ENCODE data around the gene MED12L.

The MED12L gene

DNA sequence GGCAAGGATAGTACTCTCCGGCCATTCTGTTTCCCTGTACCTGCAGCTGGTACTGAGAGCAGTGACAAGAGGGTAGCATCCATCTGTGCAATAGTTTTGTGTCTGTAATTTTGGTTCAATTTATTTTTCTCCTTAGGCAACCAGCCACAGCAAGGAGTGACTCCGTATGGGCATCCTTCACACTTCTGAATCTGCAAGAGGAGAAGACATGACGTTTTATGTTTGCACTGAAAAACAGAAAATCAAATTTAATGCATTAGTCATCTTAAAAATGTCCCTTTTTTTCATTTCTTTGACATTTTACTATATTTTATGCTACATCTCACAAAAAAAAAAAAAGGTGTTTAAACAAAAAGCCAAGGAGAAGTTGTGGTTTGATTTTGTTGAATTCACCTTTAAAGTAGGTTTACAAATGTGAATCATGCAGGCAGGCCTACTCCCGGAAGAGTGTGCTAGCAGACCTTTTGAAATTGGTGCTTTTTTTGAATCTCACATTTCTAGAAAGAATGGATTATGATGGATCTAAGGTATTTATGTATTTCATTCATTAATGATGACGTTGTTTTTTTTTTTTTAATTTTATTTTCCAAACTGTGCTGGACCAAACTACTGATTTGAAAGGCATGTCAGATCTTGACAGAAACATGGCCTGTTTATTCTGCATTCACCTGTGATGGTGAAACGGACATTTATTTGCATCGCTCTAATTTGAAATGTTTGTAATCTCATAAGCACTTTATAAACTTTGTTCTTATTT lies 347.3 kb downstream of the MED12L start:
- no peak for DNase-seq

GRCh38 chr3:151434151-151434890 lies 348.9 kb downstream of the MED12L start:
- DNase-seq = no peak

DNA sequence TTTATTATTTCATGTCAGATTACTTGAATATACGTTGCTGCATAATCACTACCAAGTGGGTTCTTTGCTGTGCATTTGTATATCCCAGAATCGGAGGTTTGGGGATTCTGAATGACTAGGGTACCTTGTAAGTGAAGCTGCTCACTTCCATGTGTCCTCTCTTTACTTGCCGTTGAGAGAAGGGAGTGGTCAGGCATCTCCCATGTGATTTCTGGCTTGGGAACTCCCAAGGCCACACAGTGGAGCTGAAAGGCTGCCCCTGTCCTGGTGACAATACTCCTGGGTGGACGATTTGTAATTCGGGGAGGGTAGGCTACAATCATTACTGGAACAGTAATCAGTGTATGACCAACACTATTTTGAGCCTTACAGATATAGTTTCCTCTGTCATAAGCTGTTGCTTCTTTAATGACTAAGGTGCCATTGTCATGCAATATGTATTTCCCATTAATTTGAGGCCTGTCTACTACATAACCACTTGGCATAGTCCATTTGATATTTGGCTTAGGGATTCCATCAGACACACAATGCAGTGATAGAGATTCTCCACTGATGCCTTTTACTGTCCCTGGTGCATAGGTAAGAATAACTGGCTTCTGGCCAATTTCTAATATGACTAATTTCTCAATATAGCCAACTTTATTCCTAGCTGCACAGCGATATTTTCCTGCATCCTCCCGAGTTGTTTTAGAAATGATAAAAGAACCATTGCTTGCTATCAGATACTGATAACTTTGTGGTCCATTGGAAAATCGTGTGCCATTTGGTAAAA lies 351.4 kb downstream of the MED12L start:
- no peak for DNase-seq

- no peak for DNase-seq
Measured at GRCh38 chr3:151437906-151438305, 352.4 kb downstream of the MED12L start.

GRCh38 chr3:151439652-151440125 lies 354.2 kb downstream of the MED12L start:
- peak in 1 of 2 experiments; percentile 30 for DNase-seq

DNA sequence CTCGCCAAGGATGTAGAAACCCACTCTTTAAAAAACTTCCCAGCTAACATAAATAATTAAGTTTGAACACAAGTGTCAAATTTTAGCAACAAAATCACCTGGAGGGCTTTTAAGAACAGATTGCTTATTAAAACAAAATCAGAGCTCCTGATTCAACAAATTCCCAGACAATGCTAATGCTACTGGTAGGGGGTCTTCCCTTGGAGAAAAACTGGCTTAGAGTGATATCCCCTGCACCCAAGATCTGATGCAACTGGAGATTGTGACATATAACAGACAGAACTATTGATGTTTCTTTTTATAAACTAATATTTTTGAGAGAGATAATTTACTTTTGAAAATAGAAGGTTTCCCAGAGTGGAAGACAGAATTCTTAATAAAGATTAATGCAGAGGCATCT lies 355.5 kb downstream of the MED12L start:
- DNase-seq = no peak

GRCh38 chr3:151443583-151443982 lies 358.1 kb downstream of the MED12L start:
- no peak for DNase-seq

DNA sequence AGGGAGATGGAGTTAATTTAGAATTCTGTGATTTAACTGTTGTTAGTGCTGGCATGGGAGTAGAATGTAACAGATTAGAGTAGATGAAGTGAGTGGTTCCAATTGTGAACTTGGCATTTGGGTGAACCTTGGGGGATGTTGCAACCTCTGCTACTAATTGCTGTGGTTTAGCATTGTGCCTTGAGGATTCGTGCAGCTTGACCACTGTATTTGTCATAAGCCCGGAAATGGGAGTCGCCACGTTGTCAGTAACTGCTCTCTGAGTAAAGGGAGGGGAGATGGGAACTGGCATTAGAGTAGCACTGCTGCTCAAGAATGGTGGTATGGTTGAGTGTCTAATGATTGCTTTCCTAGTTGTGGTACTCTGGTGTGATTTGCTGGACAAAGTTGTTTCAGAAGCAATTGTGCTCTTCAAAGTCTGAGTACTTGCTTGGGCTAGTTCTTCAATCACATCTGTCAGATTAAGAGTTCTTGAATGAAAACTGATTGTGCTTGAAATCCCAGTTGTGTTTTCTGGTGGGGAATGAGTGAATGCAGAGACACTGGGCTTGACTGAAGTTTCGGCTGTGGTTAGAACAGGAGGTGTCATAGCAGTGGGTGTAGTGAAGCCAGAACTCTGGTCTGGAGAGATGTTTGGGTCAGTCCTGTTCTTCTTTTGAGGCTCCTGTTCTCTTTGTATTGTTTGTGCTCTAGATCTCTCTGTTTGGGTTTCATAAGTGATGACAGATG lies 360.0 kb downstream of the MED12L start:
- no peak for DNase-seq

GRCh38 chr3:151446002-151446340 lies 360.5 kb downstream of the MED12L start:
- DNase-seq = no peak

DNA sequence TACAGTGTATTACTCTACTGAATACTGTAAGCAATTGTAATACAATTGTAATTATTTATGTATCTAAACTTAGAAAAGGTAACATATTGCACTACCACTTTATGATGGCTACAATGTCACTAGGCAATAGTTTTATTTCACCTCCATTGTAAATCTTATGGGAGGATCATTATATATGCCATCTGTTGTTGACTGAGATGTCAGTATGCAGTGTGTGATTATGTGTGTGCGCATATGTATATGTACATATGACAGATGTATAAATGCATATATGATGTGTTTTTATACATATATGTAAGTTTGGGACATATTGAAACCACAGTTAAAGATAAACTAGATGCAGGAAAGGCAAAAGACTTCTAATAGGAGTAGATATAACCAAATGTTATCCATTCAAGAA lies 366.9 kb downstream of the MED12L start:
- DNase-seq = no peak

DNA sequence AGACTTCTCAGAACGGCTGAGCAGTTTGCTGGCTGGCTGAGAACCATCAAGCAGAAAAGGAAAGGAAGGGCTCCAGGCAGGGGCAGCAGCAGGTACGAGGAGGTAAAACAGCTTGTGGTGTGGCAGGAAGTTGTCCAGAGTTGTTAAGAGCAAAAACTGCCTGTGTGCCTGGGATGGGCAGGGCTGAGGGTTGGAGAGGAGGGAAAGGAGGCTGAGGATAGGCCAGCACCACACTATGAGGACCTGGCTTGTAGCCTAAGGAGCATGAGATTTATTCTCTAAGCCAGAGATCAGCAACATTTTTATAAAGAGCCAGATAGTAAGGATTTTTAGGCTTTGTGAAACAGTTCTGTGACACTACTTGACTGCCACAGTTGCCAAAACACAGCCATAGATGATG lies 367.4 kb downstream of the MED12L start:
- no peak for DNase-seq

GRCh38 chr3:151456065-151456464 lies 370.6 kb downstream of the MED12L start:
- no peak for DNase-seq

GRCh38 chr3:151459358-151459757 lies 373.9 kb downstream of the MED12L start:
- no peak for DNase-seq

- DNase-seq = no peak
Measured at GRCh38 chr3:151460228-151460627, 374.8 kb downstream of the MED12L start.

- DNase-seq = no peak
Measured at GRCh38 chr3:151460774-151461450, 375.4 kb downstream of the MED12L start, which contains the start of gene IGSF10. IGSF10 (minus strand) TSS chr3:151461061; CDS start chr3:151458709, 2,352 bp downstream.

GRCh38 chr3:151462278-151462780 lies 376.9 kb downstream of the MED12L start:
- no peak for DNase-seq

DNA sequence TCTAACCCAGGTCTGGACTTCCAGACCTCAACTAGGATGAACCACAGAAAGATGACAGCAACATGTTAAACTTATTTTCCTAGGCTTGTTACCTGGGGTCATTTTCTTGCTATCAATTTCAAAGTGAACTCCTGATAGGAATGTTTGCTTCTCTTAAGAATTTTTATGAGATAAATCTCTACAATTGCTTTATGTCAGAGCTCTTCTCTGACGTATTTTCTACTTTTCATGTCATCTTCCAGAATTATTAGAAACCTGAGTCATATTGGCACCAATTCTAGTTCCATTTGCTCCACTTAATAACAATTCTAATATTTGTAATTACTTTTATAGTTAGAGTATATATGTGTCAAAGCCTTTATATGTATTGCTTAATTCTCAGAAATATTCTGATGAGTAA lies 377.5 kb downstream of the MED12L start:
- DNase-seq = no peak

DNA sequence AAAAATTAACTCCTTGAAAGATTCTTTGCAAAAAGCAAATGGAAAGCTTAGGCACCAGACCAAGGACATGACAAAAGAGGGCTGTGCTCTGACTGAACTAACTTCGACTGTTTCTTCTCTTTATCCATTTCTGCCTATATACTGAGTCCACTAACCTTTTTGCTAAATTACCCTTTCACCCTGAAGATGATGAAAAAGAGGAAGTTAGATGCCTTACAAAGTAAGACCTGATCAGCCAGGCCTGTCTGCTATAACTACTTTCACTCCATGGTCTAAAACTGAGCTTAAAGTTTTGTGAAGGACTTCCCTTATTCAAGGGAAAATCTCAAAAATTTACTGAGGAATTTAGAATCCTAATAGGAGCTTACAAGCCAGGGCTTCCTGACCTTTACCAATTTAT lies 381.6 kb downstream of the MED12L start:
- no peak for DNase-seq

GRCh38 chr3:151468284-151468917 lies 382.9 kb downstream of the MED12L start:
- peak; percentile 55 to 61 for DNase-seq

DNA sequence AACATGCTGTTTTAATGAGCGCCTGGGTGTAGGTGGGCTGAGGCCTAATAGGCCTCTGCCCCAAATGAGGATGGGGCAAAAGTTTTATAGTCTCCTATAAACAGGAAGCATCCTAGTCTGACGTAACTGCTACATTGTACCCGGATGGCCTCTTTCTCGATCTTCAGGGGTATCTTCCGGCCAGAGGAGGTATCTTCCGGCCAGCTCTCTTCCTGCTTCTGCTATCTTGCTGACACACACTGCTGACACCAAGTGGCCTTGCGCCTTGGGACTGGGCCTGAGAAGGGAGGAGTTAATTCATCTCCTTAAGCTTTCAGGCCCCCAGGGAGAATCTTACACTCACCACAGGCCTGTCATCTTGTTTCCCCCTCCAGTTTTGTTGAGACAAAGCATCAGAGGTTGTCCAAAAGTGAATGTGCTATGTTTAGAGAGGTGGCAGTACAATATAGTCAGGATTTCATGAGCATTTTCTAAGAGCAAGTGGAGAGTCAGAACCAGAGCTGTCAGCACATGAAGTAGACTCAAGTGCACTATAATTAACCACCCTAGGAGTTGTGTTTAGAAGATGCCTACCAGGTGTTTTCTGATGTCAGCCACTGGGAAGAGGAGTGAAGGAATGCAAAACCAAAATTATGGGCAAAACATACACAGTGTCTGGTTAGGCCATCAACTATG lies 391.0 kb downstream of the MED12L start:
- no peak for DNase-seq
